ENCODE measurements around the gene STAU1. TPM values are rescaled to one million over a fixed set of nuclear protein-coding genes. Genes with fewer than 3 reads are reported as not detected.
"Not testable (repeated sequence)": the region's sequence is repeated elsewhere in the genome, so short reads cannot be mapped to it uniquely, and the experiment has no call there.

STAU1 gene
- total RNA-seq, 1 donor from 2014 or later: 88.1 TPM

DNA sequence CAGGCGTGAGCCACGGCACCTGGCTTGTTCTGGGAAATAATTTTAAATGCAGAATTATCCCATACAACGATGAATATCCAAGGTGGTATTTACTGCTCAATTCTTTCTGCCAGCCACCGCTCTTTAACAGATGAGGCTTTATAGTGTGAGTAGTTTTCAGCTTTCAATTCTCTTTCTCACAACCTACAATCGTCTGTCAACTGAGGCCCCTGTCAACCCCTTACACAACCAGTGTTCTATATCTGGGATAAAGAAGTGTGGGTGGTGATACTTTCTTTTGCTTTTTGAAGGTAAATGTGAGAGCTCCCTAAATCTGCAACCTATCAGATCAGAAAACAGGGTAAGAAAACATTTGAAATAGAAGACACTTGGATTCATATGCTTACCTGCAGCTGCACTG, 22.5 kb downstream of the STAU1 start:
- DNase-seq (ENCODE audit: low spot score): no peak

DNA sequence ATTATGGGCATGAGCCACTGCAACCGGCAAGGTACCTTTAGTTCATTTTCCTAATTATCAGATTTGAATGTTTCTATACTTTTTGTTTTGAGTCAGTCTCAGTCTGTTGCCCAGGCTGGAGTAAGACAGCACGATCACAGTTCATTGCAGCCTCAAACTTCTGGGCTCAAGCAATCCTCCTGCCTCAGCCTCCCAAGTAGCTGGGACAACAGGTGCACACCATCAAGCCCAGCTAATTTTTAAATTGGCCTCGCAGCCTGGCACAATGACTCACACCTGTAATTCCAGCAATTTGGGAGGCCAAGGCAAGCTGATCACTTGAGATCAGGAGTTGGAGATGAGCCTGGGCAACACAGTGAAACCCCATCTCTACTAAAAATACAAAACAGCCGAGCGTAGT, 24.4 kb downstream of the STAU1 start:
- no peak for DNase-seq (ENCODE audit: low spot score)

GRCh38 chr20:49161428-49162152, 26.5 kb downstream of the STAU1 start:
- DNase-seq (ENCODE audit: low spot score): no peak

DNA sequence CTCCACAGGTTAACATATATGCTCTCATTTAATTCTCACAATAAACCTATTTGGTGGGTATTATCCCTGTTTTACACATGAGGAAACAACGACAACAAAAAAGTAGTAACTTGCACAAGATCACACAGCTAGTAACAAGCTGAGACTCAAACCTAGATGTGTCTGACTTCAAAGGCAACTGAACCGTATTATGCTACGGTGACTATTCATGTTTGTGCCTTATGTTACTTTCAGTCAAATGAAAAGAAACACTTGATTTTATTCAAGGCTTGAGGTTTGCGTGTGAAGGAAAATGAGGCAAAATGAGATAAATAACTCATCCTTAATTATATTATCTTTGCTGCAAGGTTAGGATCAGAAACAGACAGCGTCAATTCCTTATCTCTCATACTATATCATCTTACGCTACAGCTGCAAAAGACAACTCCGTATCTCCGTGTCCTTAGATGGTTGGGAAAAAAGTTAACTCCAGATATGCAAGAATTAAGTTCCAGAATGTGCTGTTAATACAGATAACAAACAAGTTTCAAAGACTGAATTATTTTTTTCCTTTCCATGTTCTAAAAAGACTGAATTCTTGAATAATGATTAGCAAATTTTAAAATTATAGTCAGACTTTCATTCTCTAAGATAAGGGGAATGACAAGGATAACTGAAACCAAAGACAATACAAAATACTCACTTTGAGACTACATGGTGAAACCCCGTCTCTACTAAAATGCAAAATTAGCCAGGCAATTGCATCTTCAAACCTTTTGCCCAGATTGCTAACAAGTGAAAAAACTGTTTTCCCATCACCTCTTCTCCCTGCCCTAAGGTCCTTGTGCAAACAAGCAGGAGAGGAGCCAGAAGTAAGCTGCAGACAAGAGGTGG, 27.8 kb downstream of the STAU1 start:
- DNase-seq (ENCODE audit: low spot score): no peak

DNA sequence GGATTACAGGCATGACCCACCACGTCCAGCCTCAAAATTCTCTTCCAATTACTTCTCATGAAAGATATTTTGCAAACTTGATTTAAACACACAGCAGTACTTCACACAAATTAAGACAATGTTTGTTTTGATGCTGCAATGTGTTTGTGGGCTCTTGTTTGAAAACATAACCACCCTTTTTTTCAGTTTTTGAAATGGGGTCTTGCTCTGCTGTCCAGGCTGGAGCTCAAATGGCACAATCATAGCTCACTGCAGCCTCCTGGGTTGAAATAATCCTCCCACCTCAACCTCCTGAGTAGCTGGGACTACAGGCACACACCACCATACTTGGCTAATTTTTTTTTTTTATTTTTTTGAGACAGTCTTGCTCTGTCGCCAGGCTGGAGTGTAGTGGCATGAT, 31.0 kb downstream of the STAU1 start:
- no peak for DNase-seq (ENCODE audit: low spot score)

DNA sequence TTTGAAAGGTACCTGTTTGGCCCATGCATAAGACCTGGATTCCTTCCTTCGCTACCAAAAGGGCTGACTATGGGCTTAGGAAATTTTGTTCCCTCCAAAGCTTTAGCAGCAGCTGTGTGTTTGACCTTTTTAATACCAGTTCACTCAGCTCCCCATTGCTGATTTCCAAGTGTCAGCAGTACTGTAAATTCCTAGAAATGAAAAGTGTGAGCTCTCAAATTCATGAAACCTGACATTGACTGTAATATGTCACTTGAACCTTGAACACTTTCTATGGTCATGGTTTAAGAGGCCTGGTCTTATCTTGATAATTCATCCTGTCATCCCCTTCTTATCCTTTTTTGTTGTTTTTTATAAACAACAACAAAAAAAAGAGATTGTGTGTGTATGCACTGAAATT, 31.7 kb downstream of the STAU1 start:
- DNase-seq (ENCODE audit: low spot score): no peak

DNA sequence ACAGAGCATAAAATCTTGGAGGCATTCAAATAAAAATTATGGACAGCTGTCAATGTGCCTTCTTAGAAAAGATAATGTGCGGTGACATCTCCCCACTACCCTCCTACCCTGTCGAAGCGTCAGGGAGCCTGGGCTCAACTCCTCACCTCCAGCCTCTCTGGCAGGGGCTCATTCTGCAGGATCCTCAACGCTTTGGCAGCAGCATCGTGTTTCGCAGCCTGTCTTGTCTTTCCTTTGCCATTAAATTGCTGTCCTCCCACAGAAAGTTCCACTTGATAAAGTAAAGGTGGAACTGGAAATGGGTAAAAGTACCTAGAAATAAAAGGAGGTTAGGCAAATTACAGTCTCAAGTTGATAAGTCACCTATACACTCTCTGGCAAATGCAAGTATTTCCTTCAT, 36.7 kb downstream of the STAU1 start:
- DNase-seq (ENCODE audit: low spot score): no peak

DNA sequence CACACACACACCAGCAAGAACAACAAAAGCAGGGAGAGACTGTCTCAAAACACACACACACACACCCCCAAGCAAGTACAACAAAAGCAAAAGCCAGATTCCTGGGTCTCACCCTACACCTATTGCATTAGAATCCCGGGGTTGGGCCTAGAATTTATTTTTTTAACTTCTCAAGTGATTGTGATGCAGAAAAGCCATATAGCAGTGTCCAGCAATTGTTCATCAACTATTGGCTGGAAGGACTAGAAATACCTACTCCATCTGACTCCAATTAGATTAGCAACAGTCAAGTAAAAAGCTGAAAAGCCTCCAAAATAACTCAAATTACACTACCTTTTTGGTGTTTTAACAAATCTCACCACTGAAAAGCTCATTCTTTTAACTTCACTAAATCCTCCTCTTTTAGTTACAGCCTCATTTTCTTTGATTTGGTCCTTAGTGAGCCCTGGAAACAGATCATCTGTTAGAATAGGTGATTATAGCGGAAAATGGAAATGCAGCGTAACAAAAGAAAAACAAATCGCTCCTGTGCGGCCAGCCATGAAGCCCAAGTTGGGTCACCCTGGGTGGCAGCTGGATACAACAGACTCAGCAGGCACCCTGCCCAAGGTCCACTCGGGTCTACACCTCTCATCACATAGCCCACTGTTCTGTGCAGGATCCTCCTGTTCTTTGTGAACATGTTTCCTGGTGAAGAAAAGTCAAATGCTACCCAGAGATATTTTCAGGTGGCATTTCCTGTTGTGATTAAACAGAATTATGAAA, 38.7 kb downstream of the STAU1 start:
- DNase-seq (ENCODE audit: low spot score): no peak

DNA sequence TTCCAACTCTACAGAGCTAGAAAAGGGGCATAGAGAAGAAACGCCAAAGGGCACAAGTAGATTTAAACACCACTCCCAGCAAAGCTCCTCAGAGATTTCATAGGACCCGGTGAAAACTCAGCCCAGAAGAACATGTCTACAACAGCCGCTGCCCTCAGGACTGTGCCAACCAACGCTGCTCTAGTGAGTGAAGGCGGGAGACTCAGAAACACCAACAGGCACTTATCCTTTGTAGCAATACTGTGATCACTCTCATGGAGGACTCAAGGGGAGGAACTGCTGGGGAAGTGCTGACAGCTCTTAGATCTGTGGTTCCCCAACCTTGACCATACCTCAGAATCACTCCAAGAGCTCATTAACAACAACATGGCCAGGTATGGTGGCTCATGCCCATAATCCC, 39.5 kb downstream of the STAU1 start:
- DNase-seq (ENCODE audit: low spot score): no peak

DNA sequence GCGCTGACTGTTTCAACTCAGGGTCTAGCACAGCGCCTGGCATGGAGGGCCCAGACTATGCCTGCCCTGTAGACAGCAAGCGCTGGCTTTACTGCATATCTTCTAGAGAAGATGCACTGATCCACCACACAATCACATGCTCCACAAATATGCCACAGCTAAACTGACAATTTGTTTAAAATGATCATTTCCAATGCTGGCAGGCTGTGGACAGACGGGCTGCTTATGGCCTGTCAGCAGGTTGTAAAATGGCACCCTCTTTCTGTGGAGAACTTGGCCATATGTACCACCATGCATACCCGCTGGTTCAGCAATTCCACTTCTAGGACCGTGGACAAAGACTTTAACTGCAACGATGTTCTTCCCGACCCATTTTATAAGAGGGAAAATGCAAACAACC, 40.8 kb downstream of the STAU1 start:
- DNase-seq (ENCODE audit: low spot score): no peak

DNA sequence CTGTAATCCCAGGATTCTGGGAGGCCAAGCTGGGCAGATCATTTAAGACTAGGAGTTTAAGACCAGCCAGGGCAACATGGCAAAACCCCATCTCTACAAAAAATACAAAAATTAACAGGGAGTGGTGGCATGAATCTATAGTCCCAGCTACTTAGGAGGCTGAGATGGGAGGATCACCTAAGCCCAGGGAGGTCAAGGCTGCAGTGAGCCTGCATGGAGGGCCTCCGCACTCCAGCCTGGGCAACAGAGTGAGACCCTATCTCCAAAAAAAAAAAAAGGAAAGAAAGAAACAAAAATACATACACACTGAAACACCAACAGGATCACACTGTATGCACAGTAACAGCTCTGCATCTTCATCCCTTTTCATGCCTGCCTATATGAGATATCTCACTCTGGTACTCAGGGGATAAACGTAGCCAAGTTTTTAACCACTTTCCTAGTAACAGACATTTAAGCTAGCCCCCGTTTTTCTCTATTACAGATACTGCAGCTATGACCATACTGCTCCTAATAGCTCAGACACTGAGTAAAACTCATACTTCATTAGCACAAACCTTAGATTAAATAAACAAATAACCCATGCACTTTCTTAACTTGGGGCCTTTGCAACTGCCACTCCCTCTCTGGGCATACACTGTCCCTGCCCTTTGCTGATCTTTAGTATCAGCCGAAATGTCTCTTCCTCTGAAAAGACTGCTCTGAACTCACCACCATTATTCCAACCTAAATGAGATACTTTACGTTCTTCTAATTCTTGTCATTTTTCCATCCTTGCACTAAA, 41.5 kb downstream of the STAU1 start:
- no peak for DNase-seq (ENCODE audit: low spot score)

DNA sequence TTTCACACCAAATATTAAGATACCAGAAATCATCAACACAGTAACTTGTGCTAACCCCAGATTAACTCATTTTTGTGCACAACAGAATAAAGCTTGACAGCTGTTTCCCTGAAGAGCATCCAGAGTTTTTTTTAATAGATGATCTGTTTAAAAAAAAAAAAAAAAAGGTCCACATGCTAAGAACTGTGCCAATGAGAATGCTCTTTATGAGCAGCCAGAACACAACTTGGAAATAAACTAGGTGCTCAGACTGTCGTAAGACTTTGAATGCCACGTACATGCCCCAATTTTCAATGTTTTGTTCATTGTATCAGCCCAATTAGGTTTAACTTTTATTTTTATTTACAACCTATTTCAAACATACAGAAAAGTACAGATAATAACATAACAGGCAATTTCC, 47.3 kb downstream of the STAU1 start:
- no peak for DNase-seq (ENCODE audit: low spot score)

- no peak for DNase-seq (ENCODE audit: low spot score)
These were observed 47.7 kb downstream of the STAU1 start for GRCh38 chr20:49140411-49140810.

GRCh38 chr20:49138431-49138830, 49.7 kb downstream of the STAU1 start:
- no peak for DNase-seq (ENCODE audit: low spot score)

GRCh38 chr20:49136817-49137571, 51.1 kb downstream of the STAU1 start:
- DNase-seq (ENCODE audit: low spot score): no peak

GRCh38 chr20:49134797-49135196, 53.3 kb downstream of the STAU1 start:
- not testable (repeated sequence) for DNase-seq (ENCODE audit: low spot score)

DNA sequence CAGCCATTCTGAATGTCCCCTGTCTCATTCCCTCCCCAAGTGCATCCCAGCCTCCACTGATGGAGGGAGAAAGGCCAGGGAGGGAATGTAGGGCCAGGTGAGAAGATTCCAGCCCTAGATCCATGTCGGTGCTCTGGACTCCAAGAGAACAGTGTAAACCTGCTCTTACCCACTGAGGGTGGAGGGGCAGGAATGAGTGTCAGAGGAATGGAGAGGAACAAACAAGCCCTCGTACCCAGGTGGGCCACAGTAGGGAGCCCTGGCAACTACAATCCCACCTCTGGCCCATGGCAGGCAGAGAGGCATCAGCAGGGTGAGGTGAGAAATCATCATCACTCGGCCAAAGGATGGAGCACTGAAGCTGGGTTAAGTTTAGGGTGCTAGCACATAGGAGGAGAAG, 54.6 kb downstream of the STAU1 start:
- no peak for DNase-seq (ENCODE audit: low spot score)

DNA sequence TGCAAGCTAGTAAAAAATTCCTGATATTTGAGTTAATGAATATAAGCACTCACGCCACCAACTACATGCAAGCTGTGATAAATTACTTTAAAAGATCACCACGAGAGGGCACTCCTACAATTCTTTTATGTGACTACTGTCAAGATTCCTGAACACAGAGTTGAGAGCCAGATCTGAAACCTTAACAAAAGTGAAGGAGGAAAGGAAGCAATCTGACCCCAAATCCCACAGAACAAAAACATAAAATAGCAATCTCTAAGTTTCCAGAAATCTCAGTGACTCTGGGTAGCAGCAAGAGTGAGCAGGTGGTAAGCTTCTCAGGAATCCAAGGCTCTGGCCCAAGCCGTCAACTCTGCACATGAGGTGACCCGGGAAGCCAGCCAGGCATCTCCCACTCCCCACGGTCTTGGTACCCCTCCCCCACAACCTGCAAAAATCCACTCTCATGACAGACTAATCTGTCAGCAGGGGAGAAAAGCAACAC, 55.1 kb downstream of the STAU1 start:
- no peak for DNase-seq (ENCODE audit: low spot score)

GRCh38 chr20:49123982-49124381, 64.2 kb downstream of the STAU1 start:
- DNase-seq (ENCODE audit: low spot score): no peak

DNA sequence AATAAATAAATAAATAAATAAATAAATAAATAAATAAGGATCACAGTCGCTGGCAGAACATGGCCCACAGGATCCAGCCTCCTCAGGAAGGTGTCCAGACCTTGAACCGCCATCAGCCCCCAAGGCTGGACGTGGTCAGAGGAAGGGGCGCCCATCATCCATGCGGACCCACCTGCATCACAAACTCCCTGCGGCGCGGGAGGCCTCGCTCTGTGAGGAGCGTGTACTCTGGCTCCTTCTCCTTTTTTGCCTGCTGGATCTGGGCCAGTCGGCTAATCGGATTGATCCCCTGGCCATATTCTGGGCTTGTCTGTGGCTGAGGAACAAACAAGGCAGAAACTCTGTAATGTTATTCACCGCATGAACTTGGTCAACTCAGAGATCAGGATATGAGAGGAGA, 65.2 kb downstream of the STAU1 start:
- DNase-seq (ENCODE audit: low spot score): no peak

DNA sequence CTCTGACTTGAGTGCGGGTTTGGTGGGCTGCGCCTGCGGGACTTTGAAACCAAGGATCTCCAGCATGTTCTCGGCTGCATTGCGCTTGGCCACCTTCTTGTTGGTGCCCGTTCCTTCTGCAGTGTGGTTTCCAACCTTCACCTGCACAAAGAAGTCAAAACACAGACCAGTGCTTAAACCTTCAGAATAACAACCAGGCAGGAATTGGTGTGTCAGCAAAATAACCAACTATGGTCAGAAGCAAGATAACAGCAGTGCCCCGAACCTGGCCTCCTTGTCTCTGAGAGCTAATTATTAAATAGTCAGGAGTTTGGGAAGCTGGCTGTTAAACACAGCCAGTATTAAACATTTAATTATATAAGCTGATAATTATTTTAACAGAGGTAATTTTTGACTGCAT, 68.1 kb downstream of the STAU1 start:
- no peak for DNase-seq (ENCODE audit: low spot score)

Data from ureter (tissue), 1 donor.